H9 (cell line): ENCODE measurements around the gene TGM5. TPM values are rescaled to one million over a fixed set of nuclear protein-coding genes. Genes with fewer than 3 reads are reported as not detected.

Experiments used
- DNase-seq: peaks from one replicate; pipeline ENCODE4 v3.0.0-alpha.2; 2017
- H2AFZ ChIP-seq: one replicate; pipeline ENCODE4 v1.6.1; 2013; ENCODE audit warnings: mild to moderate bottlenecking, low read length, control low read depth, moderate library complexity
- H2AK5ac ChIP-seq: 2 replicates; pipeline ENCODE4 v1.6.1; 2013; ENCODE audit warnings: low read length, control low read depth, mixed read lengths; ENCODE audit not compliant: insufficient read length
- H2BK120ac ChIP-seq: one replicate; pipeline ENCODE4 v1.6.1; 2013; ENCODE audit warnings: low read depth, mild to moderate bottlenecking, low read length, control low read depth, inconsistent platforms; ENCODE audit not compliant: poor library complexity, severe bottlenecking
- H2BK12ac ChIP-seq: 2 replicates; pipeline ENCODE4 v1.6.1; 2013; ENCODE audit warnings: low read length, control low read depth, mixed read lengths, low read depth; ENCODE audit not compliant: insufficient read length
- H2BK15ac ChIP-seq: 2 replicates; pipeline ENCODE4 v1.6.1; 2013; ENCODE audit warnings: low read depth, low read length, control low read depth
- H2BK20ac ChIP-seq: one replicate; pipeline ENCODE4 v1.6.1; 2013; ENCODE audit warnings: low read depth, mild to moderate bottlenecking, low read length, control low read depth, inconsistent platforms; ENCODE audit not compliant: poor library complexity, severe bottlenecking
- H2BK5ac ChIP-seq: 2 replicates; pipeline ENCODE4 v1.6.1; 2013; ENCODE audit warnings: low read length, control low read depth, mixed read lengths; ENCODE audit not compliant: insufficient read length
- H3K14ac ChIP-seq: 2 replicates; pipeline ENCODE4 v1.6.1; 2013; ENCODE audit warnings: low read length, control low read depth; ENCODE audit not compliant: insufficient read depth
- H3K18ac ChIP-seq: 2 replicates; pipeline ENCODE4 v1.6.1; 2013; ENCODE audit warnings: low read depth, mild to moderate bottlenecking, mixed read lengths, low read length, control low read depth; ENCODE audit not compliant: insufficient read length
- H3K23ac ChIP-seq: 2 replicates; pipeline ENCODE4 v1.6.1; 2013; ENCODE audit warnings: low read length, control low read depth, mixed read lengths, low read depth; ENCODE audit not compliant: insufficient read length
- H3K23me2 ChIP-seq: 2 replicates; pipeline ENCODE4 v1.6.1; 2013; ENCODE audit warnings: low read depth, mild to moderate bottlenecking, mixed read lengths, low read length, control low read depth; ENCODE audit not compliant: insufficient read length, poor library complexity, severe bottlenecking
- H3K27ac ChIP-seq: 2 replicates; pipeline ENCODE4 v1.5.1; 2013; ENCODE audit warnings: low read length, control low read depth, mixed read lengths, low read depth; ENCODE audit not compliant: insufficient read length
- H3K27me3 ChIP-seq: 2 replicates; pipeline ENCODE4 v1.6.1; 2013; ENCODE audit warnings: low read length, control low read depth, inconsistent platforms; ENCODE audit not compliant: insufficient read depth
- H3K4ac ChIP-seq: 2 replicates; pipeline ENCODE4 v1.6.1; 2013; ENCODE audit warnings: low read depth, mild to moderate bottlenecking, control low read depth, inconsistent platforms, low read length, moderate library complexity
- H3K4me1 ChIP-seq: 2 replicates; pipeline ENCODE4 v1.6.1; 2013; ENCODE audit warnings: low read length, control low read depth, inconsistent platforms; ENCODE audit not compliant: insufficient read depth
- H3K4me2 ChIP-seq: 2 replicates; pipeline ENCODE4 v1.6.1; 2013; ENCODE audit warnings: low read length, control low read depth, mixed read lengths; ENCODE audit not compliant: insufficient read length, insufficient read depth
- H3K56ac ChIP-seq: 2 replicates; pipeline ENCODE4 v1.6.1; 2013; ENCODE audit warnings: low read depth, mild to moderate bottlenecking, mixed read lengths, low read length, control low read depth; ENCODE audit not compliant: insufficient read length
- H3K79me1 ChIP-seq: 2 replicates; pipeline ENCODE4 v1.6.1; 2013; ENCODE audit warnings: low read depth, mild to moderate bottlenecking, moderate library complexity, low read length, control low read depth, inconsistent platforms; ENCODE audit not compliant: insufficient read depth, poor library complexity, severe bottlenecking
- H3K79me2 ChIP-seq: 2 replicates; pipeline ENCODE4 v1.6.1; 2013; ENCODE audit warnings: low read length, control low read depth, inconsistent platforms; ENCODE audit not compliant: insufficient read depth
- H3K9ac ChIP-seq: 2 replicates; pipeline ENCODE4 v1.6.1; 2013; ENCODE audit warnings: low read length, control low read depth, mixed read lengths; ENCODE audit not compliant: insufficient read length; ENCODE audit errors: extremely low read depth
- H3K9me3 ChIP-seq: one replicate; pipeline ENCODE4 v1.6.1; 2013; ENCODE audit warnings: low read depth, low read length, inconsistent platforms; ENCODE audit not compliant: control insufficient read depth
- H3T11ph ChIP-seq: one replicate; pipeline ENCODE4 v1.6.1; 2013; ENCODE audit warnings: mild to moderate bottlenecking, low read length, control low read depth, inconsistent platforms
- H4K20me1 ChIP-seq: one replicate; pipeline ENCODE4 v1.6.1; 2013; ENCODE audit not compliant: control insufficient read depth, insufficient read length, insufficient read depth
- H4K5ac ChIP-seq: 2 replicates; pipeline ENCODE4 v1.6.1; 2013; ENCODE audit warnings: low read depth, mild to moderate bottlenecking, mixed read lengths, low read length, control low read depth; ENCODE audit not compliant: insufficient read length
- H4K8ac ChIP-seq: replicated peaks from 2 replicates; pipeline ENCODE4 v1.6.1; 2013; ENCODE audit warnings: low read length, control low read depth, mixed read lengths, low read depth; ENCODE audit not compliant: insufficient read length
- H4K91ac ChIP-seq: 2 replicates; pipeline ENCODE4 v1.6.1; 2013; ENCODE audit warnings: low read depth, mild to moderate bottlenecking, moderate library complexity, mixed read lengths, low read length, control low read depth; ENCODE audit not compliant: insufficient read length
- H3K27ac Mint-ChIP-seq, 3 experiments: 2 replicates in 2 of 3; 3 replicates in 1 of 3; pipeline ENCODE4 v1.8.0; 2020 to 2021; ENCODE audit warnings: mixed read lengths in 3 of 3, mild to moderate bottlenecking in 1 of 3, moderate library complexity in 1 of 3
- H3K27me3 Mint-ChIP-seq: 2 replicates; pipeline ENCODE4 v1.8.0; 2021; ENCODE audit warnings: low read depth, mild to moderate bottlenecking, moderate library complexity, mixed read lengths
- H3K36me3 Mint-ChIP-seq, 3 experiments: 2 replicates in 2 of 3; 3 replicates in 1 of 3; pipeline ENCODE4 v1.8.0; 2020 to 2021; ENCODE audit warnings: low read depth in 3 of 3, mixed read lengths in 3 of 3; ENCODE audit not compliant: insufficient read depth in 1 of 3
- H3K4me1 Mint-ChIP-seq, 2 experiments: 2 replicates each; pipeline ENCODE4 v1.8.0; 2020; ENCODE audit warnings: mixed read lengths in 2 of 2
- H3K4me3 Mint-ChIP-seq, 2 experiments: 2 replicates in 1 of 2; 3 replicates in 1 of 2; pipeline ENCODE4 v1.8.0; 2020 to 2021; ENCODE audit warnings: mild to moderate bottlenecking in 2 of 2, mixed read lengths in 2 of 2, moderate library complexity in 1 of 2
- H3K9me3 Mint-ChIP-seq, 2 experiments: 2 replicates in 1 of 2; 3 replicates in 1 of 2; pipeline ENCODE4 v1.8.0; 2020; ENCODE audit warnings: mild to moderate bottlenecking in 2 of 2, mixed read lengths in 2 of 2, moderate library complexity in 1 of 2
- CTCF ChIP-seq: fragments of 200-600 bp; sonication (generic); conservative IDR thresholded peaks from 3 replicates; pipeline ENCODE4 v1.8.0; 2021; ENCODE audit warnings: antibody characterized with exemption, mild to moderate bottlenecking
- WGBS: extraction: QIAGEN DNeasy Blood & Tissue Kit; methylation state at CpG from one replicate; pipeline ENCODE4 v1.1.7; 2013; ENCODE audit warnings: missing lambda C conversion rate, low lambda C conversion rate, mixed read lengths; ENCODE audit not compliant: insufficient read length; ENCODE audit errors: extremely low coverage; 5-methylcytosine and 5-hydroxymethylcytosine counted together
- total RNA-seq: library from RNA; stranded (reverse); gene quantifications from 2 replicates; pipeline ENCODE4 v1.2.1, GENCODE V29; 2021

Gene TGM5
- total RNA-seq, 1 experiment from 2014 or later, result not detected

- Histone ChIP-seq H3K9me3 (no peaks in the 10 kb centered on the region), H4K91ac (no peak overlapping the region), H2BK120ac (no peak overlapping the region), H3K4me1 (no peaks in the 10 kb centered on the region), H3K23me2 (no peaks in the 10 kb centered on the region), H2BK5ac (no peak overlapping the region), H3K14ac (no peak overlapping the region), H3K27me3 (no peaks in the 10 kb centered on the region), H2AFZ (no peak overlapping the region), H2BK12ac (no peak overlapping the region), H2BK20ac (no peak overlapping the region), H3K79me2 (no peaks in the 10 kb centered on the region), H3K27ac (no peak overlapping the region), H3K9ac (no peak overlapping the region), H4K20me1 (no peaks in the 10 kb centered on the region), H3T11ph (no peak overlapping the region), H3K4me2 (no peak overlapping the region), H3K23ac (no peak overlapping the region), H4K8ac (no peak overlapping the region), H3K79me1 (no peaks in the 10 kb centered on the region), H2BK15ac (no peak overlapping the region), H2AK5ac (no peak overlapping the region), H4K5ac (no peak overlapping the region), H3K18ac (no peak overlapping the region), H3K56ac (no peak overlapping the region), H3K4ac (no peak overlapping the region)
- Mint-ChIP-seq H3K27me3 (peaks cover 25% of the 10 kb centered on the region), H3K27ac (no peak overlapping the region), H3K4me3 (no peak overlapping the region), H3K36me3 (no peaks in the 10 kb centered on the region), H3K9me3 (no peaks in the 10 kb centered on the region; a peak in 1 of 5 replicates), H3K4me1 (peaks cover 3 to 5% of the 10 kb centered on the region in 2 experiments; a peak in 2 of 4 replicates)
- WGBS, result no CpG with 5 or more reads among the region's 4 CpGs
- DNase-seq, result no peak
- no peak for TF ChIP-seq CTCF
Measured at GRCh38 chr15:43312378-43312777, 45.6 kb upstream of the TGM5 start.
